Esophagus squamous epithelium (tissue), 4 donors: ENCODE measurements around the gene COX8C.
"Not testable (repeated sequence)": the region's sequence is repeated elsewhere in the genome, so short reads cannot be mapped to it uniquely, and the experiment has no call there.

Source experiments
- POLR2A ChIP-seq, 4 donors: fragments of 450-650 bp; IDR thresholded peaks; one replicate each; pipeline ENCODE4 v1.6.1; 2017; ENCODE audit warnings: antibody characterized with exemption in 4 of 4, mild to moderate bottlenecking in 4 of 4, moderate library complexity in 3 of 4
- TF ChIP-seq, protein P1 (sequence below), 6 experiments: fragments of 450-650 bp in 4 of 6; fragments of 200-600 bp in 2 of 6; sonication (generic) in 2 of 6; IDR thresholded peaks; one replicate each; pipeline ENCODE4 v1.5.1; 2016 to 2019; ENCODE audit warnings: antibody characterized with exemption in 6 of 6, mild to moderate bottlenecking in 4 of 6, moderate library complexity in 4 of 6

GRCh38 chr14:93354873-93355272 lies 7.9 kb downstream of the COX8C start:
- TF ChIP-seq, protein P1, sequence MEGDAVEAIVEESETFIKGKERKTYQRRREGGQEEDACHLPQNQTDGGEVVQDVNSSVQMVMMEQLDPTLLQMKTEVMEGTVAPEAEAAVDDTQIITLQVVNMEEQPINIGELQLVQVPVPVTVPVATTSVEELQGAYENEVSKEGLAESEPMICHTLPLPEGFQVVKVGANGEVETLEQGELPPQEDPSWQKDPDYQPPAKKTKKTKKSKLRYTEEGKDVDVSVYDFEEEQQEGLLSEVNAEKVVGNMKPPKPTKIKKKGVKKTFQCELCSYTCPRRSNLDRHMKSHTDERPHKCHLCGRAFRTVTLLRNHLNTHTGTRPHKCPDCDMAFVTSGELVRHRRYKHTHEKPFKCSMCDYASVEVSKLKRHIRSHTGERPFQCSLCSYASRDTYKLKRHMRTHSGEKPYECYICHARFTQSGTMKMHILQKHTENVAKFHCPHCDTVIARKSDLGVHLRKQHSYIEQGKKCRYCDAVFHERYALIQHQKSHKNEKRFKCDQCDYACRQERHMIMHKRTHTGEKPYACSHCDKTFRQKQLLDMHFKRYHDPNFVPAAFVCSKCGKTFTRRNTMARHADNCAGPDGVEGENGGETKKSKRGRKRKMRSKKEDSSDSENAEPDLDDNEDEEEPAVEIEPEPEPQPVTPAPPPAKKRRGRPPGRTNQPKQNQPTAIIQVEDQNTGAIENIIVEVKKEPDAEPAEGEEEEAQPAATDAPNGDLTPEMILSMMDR (IDR thresholded peaks at IDR 0.05) = not testable (repeated sequence)
- TF ChIP-seq POLR2A (IDR thresholded peaks at IDR 0.05) = not testable (repeated sequence)
